GM11168 (cell line): ENCODE results near the gene LRMDA.

Experiments used
- in situ Hi-C: fragments of 300-500 bp; cut with MboI; formaldehyde crosslinking; loops from one replicate; pipeline ENCODE4 v1.12.0; 2022; ENCODE audit warnings: low sequenced_read_pairs; ENCODE audit not compliant: unreplicated experiment

LRMDA gene

DNA sequence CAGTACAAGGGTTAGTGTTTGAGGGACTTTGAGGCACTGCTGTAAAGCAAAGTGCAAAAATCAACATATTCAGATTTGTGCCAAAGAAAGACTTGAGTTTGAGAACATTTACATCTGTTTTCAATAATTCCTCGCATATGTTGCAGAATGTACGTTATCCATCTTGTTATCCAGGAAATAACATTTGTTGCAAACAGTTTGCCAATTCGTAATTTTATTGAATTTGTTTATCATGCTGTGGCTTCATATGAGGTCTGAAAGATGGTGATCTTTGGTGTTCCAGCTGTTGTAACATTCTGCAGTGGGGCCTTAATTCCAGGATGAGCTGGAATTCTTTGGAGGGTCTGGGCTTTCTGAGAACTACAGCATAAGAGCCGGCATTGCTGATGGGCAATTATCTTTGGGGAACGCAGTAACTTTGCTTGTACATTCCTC, 396.2 kb downstream of the LRMDA start:
- in situ Hi-C loops: no loop called here

DNA sequence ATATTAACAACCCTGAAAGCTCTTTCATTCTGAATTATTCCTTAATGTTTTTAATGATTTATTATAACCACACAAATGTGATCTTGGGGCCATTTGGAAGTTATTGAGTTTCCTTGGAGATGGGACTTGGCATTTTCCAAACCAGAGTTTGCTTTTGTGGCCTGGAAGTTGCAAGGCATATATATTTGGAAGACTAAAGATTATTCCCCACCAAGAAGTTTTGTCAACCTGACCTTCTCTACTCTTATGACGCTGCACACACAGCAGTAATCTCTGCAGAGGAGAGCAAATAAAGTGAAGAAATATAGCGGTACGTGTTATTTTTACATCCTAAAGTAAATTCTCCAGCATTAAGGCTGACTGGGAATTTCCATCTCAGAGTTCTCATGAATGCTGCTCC, 397.0 kb downstream of the LRMDA start:
- in situ Hi-C loops: no loop called here

DNA sequence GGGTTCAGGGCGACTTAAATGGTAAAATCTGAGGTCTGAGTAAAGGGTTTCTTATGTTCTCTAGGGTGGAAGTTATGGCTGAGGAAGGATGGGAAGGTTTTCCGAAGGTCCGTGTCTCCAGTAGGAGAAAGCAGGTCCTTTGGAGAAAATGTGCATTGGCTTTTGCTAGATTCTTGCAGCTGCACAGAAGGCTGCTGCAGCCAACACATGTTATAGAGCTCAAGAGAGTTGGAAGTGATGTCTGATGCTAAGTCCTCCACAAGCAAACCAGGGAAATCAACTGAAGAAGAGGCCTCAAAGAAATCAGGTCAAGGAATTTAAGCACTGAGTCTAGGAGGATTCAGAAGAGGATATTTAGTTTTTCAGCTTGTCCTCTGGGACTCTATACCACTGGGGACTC, 404.6 kb downstream of the LRMDA start:
- in situ Hi-C loops: no loop called here

DNA sequence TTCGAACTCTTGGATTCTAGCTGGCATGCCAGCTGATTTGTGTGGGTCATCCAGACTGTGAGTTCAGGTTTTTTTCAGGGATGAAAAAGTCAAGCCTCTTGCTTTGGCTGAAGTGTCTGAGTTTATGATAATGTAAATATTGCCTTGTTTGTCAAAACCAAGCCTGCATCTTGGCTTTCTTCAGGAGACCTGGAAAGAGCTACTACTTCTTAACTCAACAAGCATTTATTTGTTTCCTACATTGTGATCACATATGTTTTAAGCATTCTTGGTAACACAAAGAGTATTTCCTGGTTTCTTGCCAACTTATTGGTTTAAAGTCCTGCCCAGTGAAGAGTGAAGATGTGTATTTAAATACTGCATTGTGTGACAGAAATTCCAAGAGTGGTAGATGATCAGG, 407.1 kb downstream of the LRMDA start:
- in situ Hi-C loops: no loop called here

DNA sequence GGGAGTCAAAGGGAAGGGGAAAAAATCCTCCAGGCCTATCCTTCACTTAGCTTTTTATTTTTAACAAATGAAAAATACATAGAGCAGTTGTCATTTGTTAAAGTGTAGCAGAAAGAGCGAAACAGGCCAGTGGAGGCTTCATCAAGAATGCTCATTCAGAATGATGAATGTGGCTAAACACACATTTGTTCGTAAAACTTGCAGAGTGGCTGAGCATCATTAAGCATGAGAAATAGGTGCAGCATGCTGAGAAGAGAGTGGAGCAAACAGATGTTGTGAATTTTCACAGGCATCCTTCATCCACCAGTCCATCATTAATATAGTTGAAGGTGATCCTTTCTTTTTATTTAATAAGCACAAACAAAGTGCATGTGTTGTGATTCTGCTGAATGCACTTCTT, 407.6 kb downstream of the LRMDA start:
- in situ Hi-C loops: no loop called here

DNA sequence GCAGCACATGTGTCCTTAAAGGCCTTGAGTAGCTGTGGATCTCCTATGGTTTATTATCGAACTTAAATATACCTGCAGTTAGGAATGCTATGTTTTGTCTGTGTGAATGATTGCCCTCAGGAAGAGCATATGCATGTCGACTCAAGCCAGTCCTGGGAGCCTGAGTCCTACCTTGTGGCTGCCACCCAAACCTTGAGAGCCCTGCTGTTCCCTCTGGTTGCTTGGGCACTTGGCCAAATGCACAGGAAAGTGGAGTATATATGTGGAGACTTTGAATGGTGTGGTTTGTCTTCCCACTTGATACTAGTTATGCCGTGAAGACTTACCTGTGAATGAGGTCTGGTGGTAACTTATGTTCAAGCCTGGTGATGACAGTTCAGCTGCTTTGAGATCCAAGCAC, 409.8 kb downstream of the LRMDA start:
- in situ Hi-C loops: no loop called here

DNA sequence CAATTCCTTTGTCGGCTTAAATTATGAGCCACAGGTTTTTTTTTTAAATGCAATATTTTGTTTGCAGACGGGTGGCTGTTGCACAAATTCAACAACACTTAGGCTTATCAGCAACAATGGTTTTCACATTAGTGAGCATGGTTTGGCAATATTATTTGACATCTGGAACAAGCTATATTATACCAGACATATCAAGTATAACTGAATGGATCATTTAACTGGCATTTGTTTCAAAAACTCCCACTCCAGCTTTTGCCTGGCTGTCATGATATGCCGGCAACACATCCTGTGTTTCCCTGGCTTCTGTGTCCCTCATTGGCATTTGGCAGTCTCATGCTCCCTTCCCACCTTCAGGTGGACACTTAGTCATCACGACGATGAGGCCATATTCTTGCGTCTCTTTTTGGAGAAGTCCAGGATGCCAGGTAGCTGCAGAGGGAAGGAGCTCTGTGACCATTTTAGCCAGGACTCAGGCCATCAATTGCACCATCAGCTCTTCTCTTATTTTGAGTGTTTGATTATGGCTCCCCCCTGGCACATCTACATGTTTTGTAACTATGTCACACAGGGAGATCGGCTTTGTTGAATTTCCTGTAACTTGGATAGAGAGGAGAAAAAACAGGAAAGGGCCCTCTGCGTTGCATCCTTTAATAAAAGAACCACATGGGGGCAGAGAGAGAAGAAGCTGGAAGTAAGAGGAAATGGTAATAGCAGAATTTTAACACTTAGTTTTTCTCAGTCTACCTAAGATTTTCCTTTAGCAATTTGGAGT, 413.9 kb downstream of the LRMDA start:
- in situ Hi-C loops: no loop called here

DNA sequence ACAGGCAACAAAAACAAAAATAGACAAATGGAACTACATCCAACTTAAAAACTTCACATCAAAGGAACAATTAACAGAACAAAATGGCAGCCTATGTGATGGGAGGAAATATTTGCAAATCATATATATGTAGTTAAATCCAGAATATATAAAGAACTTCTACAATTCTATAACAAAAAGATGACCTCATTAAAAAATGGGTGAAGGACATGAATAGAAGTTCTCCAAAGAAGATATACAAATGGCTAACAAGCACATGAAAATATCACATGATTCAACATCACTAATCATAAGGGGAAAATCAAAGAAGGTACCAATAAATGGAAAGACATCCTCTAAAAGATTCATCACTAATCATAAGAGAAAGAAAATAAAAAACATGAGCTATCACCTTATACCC, 416.1 kb downstream of the LRMDA start:
- in situ Hi-C loops: no loop called here

DNA sequence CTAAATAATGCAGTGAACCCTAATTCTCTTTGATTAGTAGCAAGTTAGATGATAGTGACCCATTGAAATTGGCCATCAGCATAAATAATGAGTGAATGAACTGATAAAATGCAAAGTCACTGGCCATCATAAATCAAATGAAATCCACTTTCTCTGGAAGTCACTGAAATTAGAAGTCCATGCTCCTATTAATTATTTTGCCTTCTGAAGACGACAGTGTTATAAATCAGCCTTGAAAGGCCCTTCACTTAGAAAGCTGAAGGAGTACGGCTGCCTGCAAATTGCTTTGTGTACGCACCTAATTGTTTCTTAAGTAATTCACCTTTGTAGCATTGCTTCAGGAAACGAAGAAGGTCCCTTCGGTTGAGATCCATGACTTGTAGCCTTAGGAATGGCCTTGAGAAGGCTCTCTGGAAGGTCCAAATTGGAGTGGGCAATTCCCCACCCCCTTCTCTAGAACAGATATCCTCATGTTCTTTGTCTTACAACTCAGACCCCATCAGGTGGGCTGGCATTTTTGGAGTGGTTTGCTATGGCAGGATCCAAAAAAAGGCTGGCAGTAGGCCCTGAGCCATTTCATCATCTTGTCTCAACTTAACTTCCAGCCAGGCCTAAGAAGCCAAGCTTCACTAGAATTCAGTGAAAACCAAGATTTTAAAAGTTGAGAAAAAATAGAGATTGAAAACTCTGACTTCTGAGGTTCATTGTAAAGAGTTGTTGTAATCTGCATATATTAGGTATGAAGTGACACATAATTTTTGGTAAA, 420.3 kb downstream of the LRMDA start:
- in situ Hi-C loops: no loop called here

DNA sequence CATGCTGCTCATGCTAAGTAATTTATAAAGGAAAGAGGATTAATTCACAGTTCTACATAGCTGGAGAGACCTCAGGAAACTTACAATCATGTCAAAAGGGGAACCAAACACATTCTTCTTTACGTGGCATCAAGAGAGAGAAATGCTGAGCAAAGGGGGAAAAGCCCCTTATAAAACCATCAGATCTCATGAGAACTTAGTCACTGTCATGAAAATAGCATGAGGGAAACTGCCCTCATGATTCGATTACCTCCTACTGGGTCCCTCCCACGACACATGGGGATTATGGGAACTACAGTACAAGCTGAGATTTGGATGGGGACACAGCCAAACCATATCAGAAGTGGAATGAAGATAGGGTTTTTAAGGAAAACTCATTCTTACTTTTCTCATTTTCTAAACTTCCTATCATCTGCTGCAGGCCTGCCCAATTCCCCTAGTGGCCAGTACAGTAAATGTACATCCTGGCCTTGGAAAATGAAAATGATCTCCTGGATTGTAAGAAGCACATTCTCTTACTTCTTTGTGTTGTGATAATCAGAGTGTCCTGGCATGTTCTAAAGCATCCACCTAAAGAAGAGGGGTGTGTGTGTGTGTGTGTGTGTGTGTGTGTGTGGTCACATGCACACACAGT, 421.5 kb downstream of the LRMDA start:
- in situ Hi-C loops: no loop called here

DNA sequence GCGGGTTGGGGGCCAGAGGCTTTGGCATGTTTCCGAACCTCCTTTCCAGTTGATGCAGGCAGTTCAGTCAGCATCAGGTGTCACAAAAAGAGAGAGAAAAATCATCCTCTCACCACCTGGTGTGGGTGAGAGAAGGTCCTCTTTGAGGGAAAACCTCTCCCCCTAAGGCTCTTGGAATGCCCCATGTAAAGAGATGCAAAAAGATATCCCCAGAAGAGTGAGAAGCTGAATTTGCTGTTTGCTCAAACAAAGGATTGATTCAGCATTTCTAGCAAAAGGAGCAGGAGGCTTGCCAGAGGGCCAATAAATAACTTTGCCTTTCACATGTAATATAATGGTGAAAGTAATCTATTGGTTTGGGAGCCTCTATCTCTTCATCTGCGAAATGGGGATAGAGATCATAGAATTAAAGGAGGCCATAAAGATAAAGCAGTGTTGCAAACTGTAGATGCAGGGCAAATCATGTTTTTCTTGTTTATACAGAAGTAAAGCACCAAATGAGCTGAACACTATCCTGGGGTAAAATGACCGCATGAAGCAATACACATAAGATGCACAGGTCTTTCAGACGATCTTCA, 425.9 kb downstream of the LRMDA start:
- in situ Hi-C loops: no loop called here

DNA sequence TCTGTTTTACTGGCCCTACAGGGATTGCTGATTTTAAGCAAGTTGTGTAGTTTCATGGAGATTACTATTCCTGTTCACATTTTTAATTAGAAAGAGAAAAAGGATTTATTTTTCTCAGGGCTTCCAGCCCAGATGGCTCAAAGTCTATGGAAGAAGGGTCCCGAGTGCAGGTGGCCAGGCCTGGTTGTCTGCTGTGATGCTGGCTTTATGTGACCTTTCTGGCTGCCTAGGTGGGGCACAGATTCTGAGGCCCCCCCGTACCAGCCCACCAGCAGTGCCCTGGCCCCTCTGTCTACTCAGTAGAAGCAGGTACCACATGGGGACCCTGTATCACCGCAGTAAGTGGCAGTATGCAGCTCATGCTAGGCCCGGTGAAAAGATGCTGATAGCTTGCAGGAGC, 426.5 kb downstream of the LRMDA start:
- in situ Hi-C loops: no loop called here

DNA sequence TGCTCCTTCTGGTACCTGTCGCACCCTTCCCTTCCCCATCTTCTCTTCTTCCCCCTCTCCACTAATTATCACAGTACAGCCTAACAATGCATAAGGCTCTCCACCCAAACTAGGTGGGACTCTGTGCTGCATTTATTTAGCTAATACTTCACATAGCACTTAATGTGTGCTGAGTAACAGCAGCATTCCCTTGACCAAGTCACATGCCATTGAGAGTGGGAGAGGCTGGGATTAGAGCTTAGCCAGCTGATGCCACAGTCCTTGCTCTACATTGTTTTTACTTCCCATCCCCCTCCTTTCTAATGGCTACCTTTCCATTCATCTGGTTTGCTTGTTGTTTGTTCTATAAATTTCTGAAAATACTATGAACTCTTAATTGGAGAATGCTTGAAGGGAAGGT, 426.9 kb downstream of the LRMDA start:
- in situ Hi-C loops: no loop called here

DNA sequence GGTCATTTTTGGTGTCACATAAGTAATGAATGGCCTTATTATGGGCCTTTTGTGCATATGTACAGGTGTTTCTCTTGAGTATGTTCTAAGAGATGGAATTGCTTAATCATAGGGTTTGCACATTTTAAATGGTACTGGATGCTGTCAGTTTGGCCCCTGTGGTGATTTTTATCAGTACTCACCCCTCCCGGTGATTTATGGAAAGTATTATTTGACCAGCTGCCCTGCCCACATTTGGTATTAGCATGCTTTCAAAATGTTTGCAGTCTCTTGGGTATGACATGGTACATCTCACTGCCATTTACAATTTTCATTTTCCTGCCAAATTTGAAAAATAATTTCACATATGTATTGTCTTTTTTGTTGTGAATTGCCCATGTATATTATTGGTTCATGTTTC, 427.7 kb downstream of the LRMDA start:
- in situ Hi-C loops: no loop called here

DNA sequence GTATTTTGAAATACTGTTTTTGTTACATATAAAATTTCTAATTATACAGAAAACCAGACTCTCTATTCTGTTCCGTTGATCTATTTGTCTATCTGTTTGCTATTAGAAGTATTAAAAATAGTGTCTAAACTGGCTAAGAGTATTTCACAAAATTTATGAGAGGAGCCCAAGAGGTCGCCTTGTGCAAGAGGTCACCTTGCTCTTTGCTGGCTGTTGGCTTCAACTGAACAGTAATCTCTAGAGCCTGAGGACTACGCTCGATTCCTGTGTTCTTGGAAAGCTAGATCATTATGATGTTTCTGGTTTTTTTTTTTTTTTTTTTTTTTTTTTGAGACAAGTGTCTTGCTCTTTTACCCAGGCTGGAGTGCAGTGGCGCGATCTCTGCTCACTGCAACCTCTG, 428.6 kb downstream of the LRMDA start:
- in situ Hi-C loops: no loop called here

DNA sequence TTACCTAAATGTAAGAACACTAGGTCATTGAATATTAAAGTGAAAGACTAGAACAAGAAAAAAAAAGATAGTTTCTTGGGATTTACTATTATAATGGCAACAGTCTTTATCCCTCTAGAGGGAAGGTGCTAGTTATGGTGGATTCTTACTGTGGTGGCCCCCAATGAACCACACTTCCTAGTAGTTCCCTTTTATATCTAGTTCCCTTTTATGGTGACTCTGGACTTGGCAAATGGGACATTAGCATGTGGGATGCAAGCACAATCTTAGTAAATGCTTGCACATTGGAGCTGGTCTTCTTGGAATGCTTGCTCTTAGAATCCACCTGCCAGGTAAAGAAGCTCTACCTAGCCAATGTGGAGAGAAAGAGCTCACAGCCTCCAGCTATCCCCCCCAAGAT, 430.2 kb downstream of the LRMDA start:
- in situ Hi-C loops: no loop called here

DNA sequence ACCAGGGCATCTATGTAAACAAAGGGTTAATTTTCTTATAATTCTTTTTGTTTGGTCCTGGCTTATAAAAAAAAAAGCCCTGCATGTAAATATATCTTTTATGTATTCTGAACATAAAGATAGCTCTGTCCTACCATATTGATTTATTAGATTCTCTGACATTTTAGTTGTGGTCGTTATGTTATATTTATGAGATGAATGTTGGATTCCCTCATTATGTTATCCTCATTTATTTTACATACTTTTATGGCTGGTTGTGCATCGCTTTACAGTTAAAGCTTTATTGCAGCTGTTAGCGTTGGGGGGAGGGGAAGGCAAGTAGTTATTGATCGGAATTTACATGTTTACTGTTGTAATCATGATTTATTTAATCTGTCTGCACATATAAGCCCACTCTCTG, 431.5 kb downstream of the LRMDA start:
- in situ Hi-C loops: no loop called here

DNA sequence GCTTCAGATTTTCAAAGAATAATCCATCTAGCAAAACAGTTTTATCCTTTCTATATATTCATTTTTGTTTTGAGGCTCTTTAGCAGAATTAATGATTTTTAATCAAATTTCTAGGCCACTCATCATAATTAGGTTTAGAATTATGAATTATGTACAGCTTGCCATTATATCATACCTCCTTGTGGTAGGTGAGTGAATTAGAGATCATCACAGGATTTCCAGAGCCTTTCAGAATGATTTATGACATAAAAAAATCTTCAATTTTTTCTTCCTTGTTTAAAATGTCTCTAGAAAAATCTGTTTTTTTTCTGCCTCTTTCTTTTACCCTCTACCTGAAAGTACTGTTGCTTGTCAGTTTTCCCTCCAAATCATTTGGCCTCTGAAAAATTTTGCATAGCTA, 433.3 kb downstream of the LRMDA start:
- in situ Hi-C loops: no loop called here

DNA sequence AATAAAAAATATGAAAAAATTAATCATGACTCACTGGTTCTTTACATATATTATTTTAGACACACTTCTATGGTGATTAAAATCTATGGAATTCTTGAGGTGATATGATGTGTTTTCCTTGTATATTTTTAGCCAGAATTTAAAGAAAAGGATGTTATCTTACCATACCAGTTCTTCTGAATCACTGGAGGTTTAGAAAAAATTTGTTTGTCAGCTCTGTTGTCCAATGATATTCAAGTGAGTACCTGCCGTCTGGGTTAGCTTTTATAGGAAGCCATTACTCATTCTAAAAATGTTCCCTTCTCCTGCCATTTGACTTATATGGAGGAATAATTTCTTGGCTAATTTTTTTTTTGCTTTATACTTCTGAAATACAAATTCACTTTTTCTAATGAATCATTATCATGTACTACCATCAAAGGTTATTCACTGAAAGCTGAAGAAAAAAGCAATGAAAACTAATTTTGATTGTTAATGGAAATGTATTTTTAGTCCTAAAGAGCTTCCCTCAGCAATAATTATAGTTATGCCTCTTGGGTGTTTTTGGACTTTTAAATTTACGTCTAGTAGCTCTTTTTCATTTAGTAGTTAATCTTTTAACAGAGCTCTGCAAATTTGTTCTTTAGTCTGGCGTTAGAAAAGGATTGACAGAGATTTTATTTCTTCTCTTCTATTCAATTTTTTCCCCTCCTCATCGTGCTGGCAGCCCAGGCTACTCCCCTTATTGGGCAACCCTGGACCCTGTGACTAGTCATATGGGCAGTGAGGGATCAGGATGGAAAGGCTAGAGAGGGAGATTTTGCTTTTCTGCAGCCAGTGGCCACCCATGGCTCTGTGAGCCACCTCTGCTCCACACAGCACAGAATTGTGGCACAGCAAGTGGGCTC, 434.2 kb downstream of the LRMDA start:
- in situ Hi-C loops: no loop called here

DNA sequence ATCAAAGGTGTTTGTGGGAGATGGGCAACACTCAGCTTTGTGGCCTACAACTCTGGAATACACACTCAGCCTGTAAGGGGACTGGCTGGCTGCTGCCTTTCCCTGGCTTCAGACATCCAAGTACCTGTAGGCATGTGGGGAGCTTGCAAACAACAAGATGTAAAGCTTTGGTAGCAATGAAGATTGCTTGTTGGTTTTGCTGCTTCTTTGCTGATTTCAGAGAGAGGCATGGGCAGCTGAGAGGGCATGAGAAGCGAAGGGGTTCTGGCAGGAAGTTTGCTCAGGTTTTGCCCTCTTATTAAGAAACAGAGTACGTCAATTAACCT, 434.8 kb downstream of the LRMDA start:
- in situ Hi-C loops: no loop called here
